ENCODE measurements around the gene MNX1. TPM values are rescaled to one million over a fixed set of nuclear protein-coding genes. Genes with fewer than 3 reads are reported as not detected.
A peak's percentile ranks its signal among the peaks of the same experiment; 100 is the strongest.

The MNX1 gene
- total and polyA plus RNA-seq, 9 of the 15 experiments (the other 6 are each of a cell fraction or from before 2014, with no cell fraction given), result 0.15 to 8.0 (median 1.4) TPM

- TF ChIP-seq NFIX (CRISPR knock-in tag; IDR thresholded peaks at IDR 0.05; ENCODE audit: low read depth) (no peak), MTF1 (CRISPR knock-in tag; IDR thresholded peaks at IDR 0.05; ENCODE audit: borderline replicate concordance) (no peak), YBX1 (IDR thresholded peaks at IDR 0.05) (no peak), FOXP4 (CRISPR knock-in tag; IDR thresholded peaks at IDR 0.05; ENCODE audit: borderline replicate concordance) (no peak), ZNF277 (CRISPR knock-in tag; IDR thresholded peaks at IDR 0.05; ENCODE audit: borderline replicate concordance) (no peak), HIVEP1 (CRISPR knock-in tag; IDR thresholded peaks at IDR 0.05) (0 out of 2 replicates have a peak, but pooled peaks have one; percentile 25), ATF3 (IDR thresholded peaks at IDR 0.05) (no peak), ATF3 (CRISPR knock-in tag; conservative IDR thresholded peaks at IDR 0.05) (no peak), SNAPC5 (CRISPR knock-in tag; IDR thresholded peaks at IDR 0.05) (no peak), ZNF184 (CRISPR knock-in tag; IDR thresholded peaks at IDR 0.05) (no peak), ZNF354B (CRISPR knock-in tag; IDR thresholded peaks at IDR 0.05) (no peak), CREBBP (IDR thresholded peaks at IDR 0.05; ENCODE audit: low read depth, low read length) (no peak), RHOXF2B (CRISPR knock-in tag; conservative IDR thresholded peaks at IDR 0.05) (no peak), SIN3B (IDR thresholded peaks at IDR 0.05; ENCODE audit: low read depth) (peak; percentile 68), RCOR1 (IDR thresholded peaks at IDR 0.05; ENCODE audit: borderline replicate concordance in 1 of 2, low read depth in 2 of 2, low read length in 2 of 2) (no peak; a peak in 1 of 4 replicates), VEZF1 (CRISPR knock-in tag; IDR thresholded peaks at IDR 0.05) (peak; percentile 98), RBM17 (IDR thresholded peaks at IDR 0.05; ENCODE audit: borderline replicate concordance, low read depth, low read length) (no peak), ZNF561 (CRISPR knock-in tag; conservative IDR thresholded peaks at IDR 0.05) (no peak), NONO (IDR thresholded peaks at IDR 0.05; ENCODE audit: low read depth in 2 of 2, low read length in 1 of 2) (peak; percentile 50 to 70), ZNF408 (CRISPR knock-in tag; IDR thresholded peaks at IDR 0.05; ENCODE audit: low read depth) (no peak), PHF20 (IDR thresholded peaks at IDR 0.05; ENCODE audit: partially characterized antibody) (peak; percentile 44), MYNN (IDR thresholded peaks at IDR 0.05) (no peak), MYNN (CRISPR knock-in tag; IDR thresholded peaks at IDR 0.05) (no peak), ILF3 (IDR thresholded peaks at IDR 0.05; ENCODE audit: borderline replicate concordance) (no peak)
These were observed at the start of gene MNX1 (continued) for GRCh38 chr7:157010588-157011332.
